ENCODE results near the gene POLR2F. TPM values are rescaled to one million over a fixed set of nuclear protein-coding genes. Genes with fewer than 3 reads are reported as not detected.
A peak's percentile ranks its signal among the peaks of the same experiment; 100 is the strongest.
"Not testable (repeated sequence)": the region's sequence is repeated elsewhere in the genome, so short reads cannot be mapped to it uniquely, and the experiment has no call there.

POLR2F gene
- total RNA-seq, 2 donors from 2014 or later, result 25.9 to 27.7 TPM

DNA sequence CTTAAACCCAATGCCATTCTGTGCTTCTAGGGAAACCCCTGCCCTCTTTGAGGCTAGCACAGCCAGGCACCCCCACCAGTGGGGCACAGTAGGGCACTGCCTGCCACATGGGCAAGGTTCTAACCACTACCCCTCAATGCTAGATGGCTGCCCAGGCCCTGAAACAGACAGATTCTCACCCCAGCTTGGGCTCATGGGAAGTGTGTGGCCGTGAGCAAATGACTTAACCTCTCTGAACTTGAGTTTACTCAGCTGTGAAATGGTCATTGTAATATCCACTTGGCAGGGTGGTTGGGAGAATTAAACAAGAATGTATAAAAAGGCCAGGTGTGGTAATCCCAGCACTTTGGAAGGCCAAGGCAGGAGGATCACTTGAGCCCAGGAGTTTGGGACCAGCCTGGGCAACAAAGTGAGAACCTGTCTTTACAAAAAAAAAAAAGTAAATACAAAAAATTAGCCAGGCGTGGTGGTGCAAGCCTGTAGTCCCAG lies 22.5 kb upstream of the POLR2F start:
- H3K27me3 Mint-ChIP-seq, result no peaks in the 10 kb centered on the region
- DNase-seq, result no peak
- no peak overlapping the region for H3K27ac Mint-ChIP-seq
- peaks cover 13% of the 10 kb centered on the region for H3K4me1 Mint-ChIP-seq
- no peaks in the 10 kb centered on the region for H3K9me3 ChIP-seq (ENCODE audit: control insufficient read depth, low read length, poor library complexity, severe bottlenecking)
- no peak for ATAC-seq
- H3K4me3 Mint-ChIP-seq, result no peak overlapping the region
- peaks cover 4% of the 10 kb centered on the region for H3K36me3 Mint-ChIP-seq (ENCODE audit: low read depth)

GRCh38 chr22:37931893-37932389 lies 21.6 kb upstream of the POLR2F start:
- no peaks in the 10 kb centered on the region for H3K9me3 ChIP-seq (ENCODE audit: control insufficient read depth, low read length, poor library complexity, severe bottlenecking)
- H3K4me1 Mint-ChIP-seq, result peaks cover 13% of the 10 kb centered on the region
- peak overlapping the region; percentile 8 for H3K27ac Mint-ChIP-seq
- peaks cover 4% of the 10 kb centered on the region for H3K36me3 Mint-ChIP-seq (ENCODE audit: low read depth)
- H3K27me3 Mint-ChIP-seq, result no peaks in the 10 kb centered on the region
- DNase-seq (no peak), ATAC-seq (no peak)
- H3K4me3 Mint-ChIP-seq, result no peak overlapping the region

GRCh38 chr22:37932401-37932800 lies 21.1 kb upstream of the POLR2F start:
- Mint-ChIP-seq H3K4me1 (peaks cover 13% of the 10 kb centered on the region), H3K4me3 (no peak overlapping the region), H3K27me3 (no peaks in the 10 kb centered on the region), H3K27ac (peak overlapping the region; percentile 8), H3K36me3 (ENCODE audit: low read depth) (peaks cover 4% of the 10 kb centered on the region)
- ATAC-seq (no peak), DNase-seq (no peak)
- no peaks in the 10 kb centered on the region for H3K9me3 ChIP-seq (ENCODE audit: control insufficient read depth, low read length, poor library complexity, severe bottlenecking)

DNA sequence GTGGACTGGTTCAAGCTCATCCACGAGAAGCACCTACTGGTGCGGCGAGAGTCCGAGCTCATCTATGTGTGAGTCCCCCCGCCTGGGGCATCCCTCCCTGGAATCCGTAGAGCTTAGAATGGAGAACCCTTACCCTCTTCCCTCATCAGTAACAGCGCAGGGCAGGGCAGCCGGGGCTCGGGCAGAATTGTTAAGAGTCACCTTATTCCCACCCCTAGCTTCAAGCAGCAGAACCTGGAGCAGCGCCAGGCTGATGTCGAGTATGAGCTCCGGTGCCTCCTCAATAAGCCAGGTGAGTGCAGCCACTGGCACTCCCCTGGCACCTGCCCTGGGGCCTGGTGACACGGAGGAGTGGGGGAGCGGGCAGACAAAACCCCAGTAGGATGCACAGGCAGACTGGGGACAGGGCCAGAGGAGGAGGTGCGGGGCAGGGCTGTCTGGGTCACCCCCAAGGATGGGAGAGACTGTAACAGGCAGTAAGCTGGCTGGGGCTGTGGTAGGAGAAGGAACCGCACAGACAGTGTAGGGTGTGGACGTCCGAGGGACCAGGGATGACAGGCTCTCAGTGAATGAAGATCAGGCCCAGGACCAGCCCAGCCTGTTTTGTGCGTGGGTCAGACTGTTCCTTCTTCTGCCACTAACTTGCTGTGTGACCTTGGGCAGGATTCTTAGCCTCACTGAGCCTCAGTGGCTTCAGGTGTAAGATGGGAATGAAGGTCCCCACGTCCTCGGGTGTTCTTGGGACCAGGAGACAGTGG lies 20.5 kb upstream of the POLR2F start:
- ATAC-seq (no peak), DNase-seq (no peak)
- H3K36me3 Mint-ChIP-seq (ENCODE audit: low read depth), result peaks cover 4% of the 10 kb centered on the region
- peaks cover 13% of the 10 kb centered on the region for H3K4me1 Mint-ChIP-seq
- H3K9me3 ChIP-seq (ENCODE audit: control insufficient read depth, low read length, poor library complexity, severe bottlenecking), result no peaks in the 10 kb centered on the region
- no peak overlapping the region for H3K27ac Mint-ChIP-seq
- H3K4me3 Mint-ChIP-seq, result no peak overlapping the region
- no peaks in the 10 kb centered on the region for H3K27me3 Mint-ChIP-seq

DNA sequence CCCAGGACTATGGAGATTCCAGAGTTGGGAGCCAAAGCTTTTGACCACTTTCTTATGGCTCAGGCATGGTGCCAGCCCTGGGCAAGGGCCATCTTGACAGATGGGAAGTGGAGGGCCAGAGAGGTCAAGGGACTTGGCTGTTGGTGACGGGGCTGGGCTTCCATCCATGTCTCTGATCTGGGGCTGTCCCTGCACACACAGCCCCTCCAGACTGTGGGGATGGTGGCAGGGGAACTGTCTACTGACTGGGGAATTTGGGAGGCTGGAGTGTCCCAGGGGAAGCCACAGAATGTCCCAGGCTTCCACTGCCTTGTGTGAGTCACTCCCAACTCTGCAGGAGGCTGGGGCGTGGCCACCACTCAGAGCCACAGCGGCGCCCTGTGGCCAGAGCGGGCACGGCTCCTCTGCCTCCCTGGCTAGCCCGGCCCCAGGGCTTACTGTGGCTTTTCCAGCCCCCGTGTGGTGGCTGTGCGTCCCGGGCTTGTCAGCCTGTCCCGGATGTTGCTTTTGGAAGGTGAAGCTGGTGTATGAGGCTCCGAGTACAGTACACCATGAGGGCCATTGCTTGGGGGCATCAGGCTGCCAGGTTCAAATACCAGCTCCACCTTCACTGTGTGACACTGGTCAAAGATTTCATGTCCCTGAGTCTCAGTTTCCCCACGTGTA lies 19.7 kb upstream of the POLR2F start:
- Mint-ChIP-seq H3K27ac (no peak overlapping the region), H3K27me3 (no peaks in the 10 kb centered on the region), H3K4me3 (no peak overlapping the region), H3K4me1 (peaks cover 8% of the 10 kb centered on the region), H3K36me3 (ENCODE audit: low read depth) (no peaks in the 10 kb centered on the region)
- no peaks in the 10 kb centered on the region for H3K9me3 ChIP-seq (ENCODE audit: control insufficient read depth, low read length, poor library complexity, severe bottlenecking)
- DNase-seq, result peak; percentile 65 to 79 (median 66)
- peak; percentile 100 for ATAC-seq

- H3K4me3 Mint-ChIP-seq, result no peak overlapping the region
- ATAC-seq, result no peak
- peaks cover 3% of the 10 kb centered on the region for H3K36me3 Mint-ChIP-seq (ENCODE audit: low read depth)
- H3K27me3 Mint-ChIP-seq, result no peaks in the 10 kb centered on the region
- H3K27ac Mint-ChIP-seq, result no peak overlapping the region
- H3K9me3 ChIP-seq (ENCODE audit: control insufficient read depth, low read length, poor library complexity, severe bottlenecking), result no peaks in the 10 kb centered on the region
- H3K4me1 Mint-ChIP-seq, result no peaks in the 10 kb centered on the region
- no peak for DNase-seq
These were observed 12.7 kb upstream of the POLR2F start for GRCh38 chr22:37940698-37941376.

GRCh38 chr22:37942133-37942532 lies 11.4 kb upstream of the POLR2F start:
- Mint-ChIP-seq H3K4me1 (no peaks in the 10 kb centered on the region), H3K4me3 (no peak overlapping the region), H3K27ac (no peak overlapping the region), H3K27me3 (no peaks in the 10 kb centered on the region), H3K36me3 (ENCODE audit: low read depth) (peaks cover 3% of the 10 kb centered on the region)
- no peaks in the 10 kb centered on the region for H3K9me3 ChIP-seq (ENCODE audit: control insufficient read depth, low read length, poor library complexity, severe bottlenecking)
- DNase-seq, result no peak
- no peak for ATAC-seq

DNA sequence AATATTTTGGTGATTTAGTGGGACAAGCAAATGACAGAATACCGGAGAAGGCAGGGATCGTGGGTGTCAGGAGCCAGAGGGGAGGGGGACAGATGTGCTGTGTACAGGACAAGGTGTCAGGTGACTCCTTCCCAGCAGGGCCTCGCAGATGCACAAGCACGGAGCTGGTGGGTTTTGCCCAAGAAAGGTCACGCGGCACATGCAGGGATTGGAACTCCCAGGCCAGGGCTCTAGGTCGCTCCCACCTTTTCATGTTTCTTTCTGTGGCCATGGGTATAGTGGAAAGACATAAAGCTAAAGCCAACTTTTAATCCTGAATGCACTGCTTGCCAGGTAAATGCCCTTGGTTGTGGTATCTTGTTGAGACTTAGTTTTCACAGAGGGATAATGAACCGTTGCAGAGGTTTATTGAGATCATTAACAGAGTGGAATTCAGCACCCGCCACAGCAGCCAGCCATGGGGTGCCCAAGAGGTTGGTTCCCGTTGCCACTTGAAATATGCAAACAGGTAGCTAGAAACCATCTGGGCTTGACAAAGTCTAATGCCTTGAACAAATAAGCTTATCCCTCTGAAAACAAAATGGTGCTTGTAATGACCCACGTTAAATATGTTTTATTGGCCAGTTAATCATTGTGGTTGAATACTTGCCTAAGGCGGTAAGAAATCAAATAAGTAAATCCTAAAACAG lies 10.2 kb upstream of the POLR2F start:
- no peaks in the 10 kb centered on the region for H3K9me3 ChIP-seq (ENCODE audit: control insufficient read depth, low read length, poor library complexity, severe bottlenecking)
- H3K27me3 Mint-ChIP-seq, result no peaks in the 10 kb centered on the region
- DNase-seq, result no peak
- no peaks in the 10 kb centered on the region for H3K4me1 Mint-ChIP-seq
- H3K36me3 Mint-ChIP-seq (ENCODE audit: low read depth), result peaks cover 3% of the 10 kb centered on the region
- ATAC-seq, result no peak
- peak overlapping the region; percentile 49 for H3K27ac Mint-ChIP-seq
- H3K4me3 Mint-ChIP-seq, result no peak overlapping the region

- H3K9me3 ChIP-seq (ENCODE audit: control insufficient read depth, low read length, poor library complexity, severe bottlenecking), result no peaks in the 10 kb centered on the region
- no peak for ATAC-seq
- H3K36me3 Mint-ChIP-seq (ENCODE audit: low read depth), result peaks cover 3% of the 10 kb centered on the region
- no peak overlapping the region for H3K4me3 Mint-ChIP-seq
- H3K27ac Mint-ChIP-seq, result peak overlapping the region; percentile 49
- H3K27me3 Mint-ChIP-seq, result no peaks in the 10 kb centered on the region
- no peaks in the 10 kb centered on the region for H3K4me1 Mint-ChIP-seq
- no peak for DNase-seq
These were observed 9.7 kb upstream of the POLR2F start for GRCh38 chr22:37943825-37944198.

- ATAC-seq; H3K9me3 ChIP-seq (ENCODE audit: control insufficient read depth, low read length, poor library complexity, severe bottlenecking); H3K4me1 Mint-ChIP-seq; H3K27ac Mint-ChIP-seq; DNase-seq; H3K4me3 Mint-ChIP-seq; H3K36me3 Mint-ChIP-seq (ENCODE audit: low read depth); H3K27me3 Mint-ChIP-seq: not testable (repeated sequence)
These were observed 9.1 kb upstream of the POLR2F start for GRCh38 chr22:37944423-37944822.

GRCh38 chr22:37947142-37947795 lies 6.2 kb upstream of the POLR2F start:
- not testable (repeated sequence) for H3K27ac Mint-ChIP-seq; DNase-seq; H3K27me3 Mint-ChIP-seq; H3K4me3 Mint-ChIP-seq; ATAC-seq; H3K4me1 Mint-ChIP-seq; H3K9me3 ChIP-seq (ENCODE audit: control insufficient read depth, low read length, poor library complexity, severe bottlenecking); H3K36me3 Mint-ChIP-seq (ENCODE audit: low read depth)

DNA sequence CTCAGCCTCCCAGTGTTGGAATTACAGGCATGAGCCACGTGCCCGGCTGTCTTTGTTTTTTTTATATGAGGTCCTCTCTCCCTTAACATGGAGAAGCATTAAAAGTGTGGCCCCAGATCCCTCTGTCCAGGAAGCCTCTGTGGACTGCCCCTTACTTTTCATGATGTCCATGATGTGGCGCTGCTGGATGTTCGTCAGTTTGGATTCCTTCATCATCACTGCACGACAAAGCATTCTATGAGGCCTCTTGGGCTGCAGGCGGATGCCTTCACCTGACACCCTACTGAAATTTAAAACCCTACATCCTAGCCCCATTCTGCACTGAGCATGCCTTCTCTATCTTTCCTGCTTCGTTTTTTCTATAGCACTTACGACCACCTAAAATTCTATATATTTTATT lies 2.2 kb upstream of the POLR2F start:
- Mint-ChIP-seq H3K4me3 (no peak overlapping the region), H3K27me3 (peaks cover 13% of the 10 kb centered on the region), H3K27ac (no peak overlapping the region), H3K36me3 (ENCODE audit: low read depth) (peaks cover 9% of the 10 kb centered on the region), H3K4me1 (peaks cover 19% of the 10 kb centered on the region)
- DNase-seq, result no peak
- no peaks in the 10 kb centered on the region for H3K9me3 ChIP-seq (ENCODE audit: control insufficient read depth, low read length, poor library complexity, severe bottlenecking)
- no peak for ATAC-seq
